NCI-H2196 (cell line): ENCODE results near the gene GMDS.

Experiments used
- DNase-seq: peaks from one replicate; lab custom pipeline; 2025; ENCODE audit not compliant: unreplicated experiment; lab: John Stamatoyannopoulos, UW

The GMDS gene

GRCh38 chr6:2242311-2242710 is 3.1 kb downstream of the GMDS start:
- no peak for DNase-seq

- DNase-seq = no peak
These were observed 4.4 kb downstream of the GMDS start for GRCh38 chr6:2240961-2241360.

- DNase-seq = peak; percentile 17
These were observed 8.4 kb downstream of the GMDS start for GRCh38 chr6:2237001-2237400.

- no peak for DNase-seq
These were observed 9.5 kb downstream of the GMDS start for GRCh38 chr6:2235777-2236495.

- DNase-seq = no peak
These were observed 13.0 kb downstream of the GMDS start for GRCh38 chr6:2232445-2232844.

- no peak for DNase-seq
These were observed 14.0 kb downstream of the GMDS start for GRCh38 chr6:2231438-2231837.

GRCh38 chr6:2230659-2231277 is 14.6 kb downstream of the GMDS start:
- DNase-seq = no peak

GRCh38 chr6:2229742-2230141 is 15.7 kb downstream of the GMDS start:
- no peak for DNase-seq

- no peak for DNase-seq
These were observed 16.4 kb downstream of the GMDS start for GRCh38 chr6:2229039-2229438.

GRCh38 chr6:2228392-2228791 is 17.0 kb downstream of the GMDS start:
- no peak for DNase-seq

GRCh38 chr6:2226775-2227174 is 18.6 kb downstream of the GMDS start:
- no peak for DNase-seq

- no peak for DNase-seq
These were observed 19.7 kb downstream of the GMDS start for GRCh38 chr6:2225422-2226392.

- DNase-seq = no peak
These were observed 20.5 kb downstream of the GMDS start for GRCh38 chr6:2224847-2225382.

- DNase-seq = no peak
These were observed 23.0 kb downstream of the GMDS start for GRCh38 chr6:2222275-2222842.

- DNase-seq = no peak
These were observed 23.6 kb downstream of the GMDS start for GRCh38 chr6:2221726-2222274.

- no peak for DNase-seq
These were observed 25.3 kb downstream of the GMDS start for GRCh38 chr6:2220154-2220553.

- DNase-seq = no peak
These were observed 26.5 kb downstream of the GMDS start for GRCh38 chr6:2218866-2219265.

GRCh38 chr6:2216794-2217383 is 28.5 kb downstream of the GMDS start:
- no peak for DNase-seq

GRCh38 chr6:2215342-2215741 is 30.1 kb downstream of the GMDS start:
- DNase-seq = no peak

- no peak for DNase-seq
These were observed 32.3 kb downstream of the GMDS start for GRCh38 chr6:2213086-2213485.
